Calu3 (cell line): ENCODE data around the gene PCDHGB2. TPM values are rescaled to one million over a fixed set of nuclear protein-coding genes. Genes with fewer than 3 reads are reported as not detected.
"Not testable (repeated sequence)": the region's sequence is repeated elsewhere in the genome, so short reads cannot be mapped to it uniquely, and the experiment has no call there.

Experiments
- BruUV-seq: library from RNA; stranded (reverse); fragments of 400-500 nt; replicated peaks from 2 replicates; lab custom pipeline; 2021; lab: Mats Ljungman, UMichigan
- CTCF ChIA-PET: fragments of 300-600 bp; sonication (Branson Sonifier 250); formaldehyde crosslinking; loops from one replicate; lab custom pipeline; 2022; ENCODE audit warnings: antibody characterized with exemption; lab: Charles Lee
- DNase-seq: peaks from one replicate; pipeline ENCODE4 v3.0.0; 2022
- H3K27ac Mint-ChIP-seq: one replicate; pipeline ENCODE4 v1.8.0; 2022; ENCODE audit warnings: mixed read lengths; ENCODE audit not compliant: unreplicated experiment
- H3K27me3 Mint-ChIP-seq: one replicate; pipeline ENCODE4 v1.8.0; 2022; ENCODE audit warnings: mixed read lengths; ENCODE audit not compliant: unreplicated experiment
- H3K36me3 Mint-ChIP-seq: one replicate; pipeline ENCODE4 v1.8.0; 2022; ENCODE audit warnings: mild to moderate bottlenecking, moderate library complexity, mixed read lengths; ENCODE audit not compliant: insufficient read depth, unreplicated experiment
- H3K4me1 Mint-ChIP-seq: one replicate; pipeline ENCODE4 v1.8.0; 2022; ENCODE audit warnings: mild to moderate bottlenecking, low read depth, mixed read lengths; ENCODE audit not compliant: unreplicated experiment
- H3K4me3 Mint-ChIP-seq: one replicate; pipeline ENCODE4 v1.8.0; 2022; ENCODE audit warnings: mild to moderate bottlenecking, low read depth, moderate library complexity, mixed read lengths; ENCODE audit not compliant: unreplicated experiment
- H3K9me3 Mint-ChIP-seq: one replicate; pipeline ENCODE4 v1.8.0; 2022; ENCODE audit warnings: low read depth, mixed read lengths; ENCODE audit not compliant: unreplicated experiment
- intact Hi-C: fragments of 100-400 bp; cut with micrococcal nuclease; formaldehyde crosslinking; loops from one replicate; pipeline ENCODE4 v1.10.0; 2022; ENCODE audit not compliant: unreplicated experiment
- total RNA-seq: library from RNA; stranded (reverse); gene quantifications from 2 replicates; pipeline ENCODE4 v1.2.3, GENCODE V29; 2022
- TF ChIP-seq, protein P1 (sequence below): fragments of 200-600 bp; IDR thresholded peaks from one replicate; pipeline ENCODE4 v1.8.0; 2022; ENCODE audit warnings: antibody characterized with exemption; ENCODE audit not compliant: unreplicated experiment

Gene PCDHGB2
- total RNA-seq, 1 experiment from 2014 or later, result 0.38 TPM

GRCh38 chr5:141382469-141383294, 22.9 kb downstream of the PCDHGB2 start, which contains the start of gene PCDHGA7:
TSS of gene PCDHGA7 (plus strand) at chr5:141382742. CDS start at chr5:141382900, 158 bp downstream.
- Mint-ChIP-seq H3K9me3 (peaks cover 5% of the 10 kb centered on the region), H3K4me1 (no peaks in the 10 kb centered on the region), H3K27me3 (no peaks in the 10 kb centered on the region), H3K27ac (no peak within 1 kb of the TSS), H3K36me3 (peaks cover 4% of the 10 kb centered on the region), H3K4me3 (peak within 1 kb of the TSS; percentile 55)
- no TSS peak for BruUV-seq
- CTCF ChIA-PET, result no interaction called here
- no peak for DNase-seq
- intact Hi-C loops, result no loop called here
- TF ChIP-seq, protein P1, sequence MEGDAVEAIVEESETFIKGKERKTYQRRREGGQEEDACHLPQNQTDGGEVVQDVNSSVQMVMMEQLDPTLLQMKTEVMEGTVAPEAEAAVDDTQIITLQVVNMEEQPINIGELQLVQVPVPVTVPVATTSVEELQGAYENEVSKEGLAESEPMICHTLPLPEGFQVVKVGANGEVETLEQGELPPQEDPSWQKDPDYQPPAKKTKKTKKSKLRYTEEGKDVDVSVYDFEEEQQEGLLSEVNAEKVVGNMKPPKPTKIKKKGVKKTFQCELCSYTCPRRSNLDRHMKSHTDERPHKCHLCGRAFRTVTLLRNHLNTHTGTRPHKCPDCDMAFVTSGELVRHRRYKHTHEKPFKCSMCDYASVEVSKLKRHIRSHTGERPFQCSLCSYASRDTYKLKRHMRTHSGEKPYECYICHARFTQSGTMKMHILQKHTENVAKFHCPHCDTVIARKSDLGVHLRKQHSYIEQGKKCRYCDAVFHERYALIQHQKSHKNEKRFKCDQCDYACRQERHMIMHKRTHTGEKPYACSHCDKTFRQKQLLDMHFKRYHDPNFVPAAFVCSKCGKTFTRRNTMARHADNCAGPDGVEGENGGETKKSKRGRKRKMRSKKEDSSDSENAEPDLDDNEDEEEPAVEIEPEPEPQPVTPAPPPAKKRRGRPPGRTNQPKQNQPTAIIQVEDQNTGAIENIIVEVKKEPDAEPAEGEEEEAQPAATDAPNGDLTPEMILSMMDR, result no peak

DNA sequence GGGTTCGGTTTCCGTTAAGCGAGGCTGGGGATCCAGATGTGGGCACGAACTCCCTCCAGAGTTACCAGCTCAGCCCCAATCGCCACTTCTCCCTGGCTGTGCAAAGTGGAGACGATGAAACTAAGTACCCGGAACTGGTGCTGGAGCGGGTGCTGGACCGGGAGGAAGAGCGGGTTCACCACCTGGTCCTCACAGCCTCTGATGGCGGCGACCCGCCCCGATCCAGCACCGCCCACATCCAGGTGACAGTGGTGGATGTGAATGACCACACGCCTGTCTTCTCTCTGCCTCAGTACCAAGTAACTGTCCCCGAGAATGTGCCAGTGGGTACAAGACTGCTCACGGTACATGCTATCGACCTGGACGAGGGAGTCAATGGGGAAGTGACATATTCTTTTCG, 23.6 kb downstream of the PCDHGB2 start:
- Mint-ChIP-seq H3K4me3 (no peak overlapping the region), H3K4me1 (no peaks in the 10 kb centered on the region), H3K9me3 (peaks cover 5% of the 10 kb centered on the region), H3K27ac (no peak overlapping the region), H3K27me3 (no peaks in the 10 kb centered on the region), H3K36me3 (peaks cover 4% of the 10 kb centered on the region)
- BruUV-seq, result no TSS peak
- CTCF ChIA-PET, result no interaction called here
- intact Hi-C loops, result no loop called here
- TF ChIP-seq, protein P1, result no peak
- DNase-seq, result no peak

DNA sequence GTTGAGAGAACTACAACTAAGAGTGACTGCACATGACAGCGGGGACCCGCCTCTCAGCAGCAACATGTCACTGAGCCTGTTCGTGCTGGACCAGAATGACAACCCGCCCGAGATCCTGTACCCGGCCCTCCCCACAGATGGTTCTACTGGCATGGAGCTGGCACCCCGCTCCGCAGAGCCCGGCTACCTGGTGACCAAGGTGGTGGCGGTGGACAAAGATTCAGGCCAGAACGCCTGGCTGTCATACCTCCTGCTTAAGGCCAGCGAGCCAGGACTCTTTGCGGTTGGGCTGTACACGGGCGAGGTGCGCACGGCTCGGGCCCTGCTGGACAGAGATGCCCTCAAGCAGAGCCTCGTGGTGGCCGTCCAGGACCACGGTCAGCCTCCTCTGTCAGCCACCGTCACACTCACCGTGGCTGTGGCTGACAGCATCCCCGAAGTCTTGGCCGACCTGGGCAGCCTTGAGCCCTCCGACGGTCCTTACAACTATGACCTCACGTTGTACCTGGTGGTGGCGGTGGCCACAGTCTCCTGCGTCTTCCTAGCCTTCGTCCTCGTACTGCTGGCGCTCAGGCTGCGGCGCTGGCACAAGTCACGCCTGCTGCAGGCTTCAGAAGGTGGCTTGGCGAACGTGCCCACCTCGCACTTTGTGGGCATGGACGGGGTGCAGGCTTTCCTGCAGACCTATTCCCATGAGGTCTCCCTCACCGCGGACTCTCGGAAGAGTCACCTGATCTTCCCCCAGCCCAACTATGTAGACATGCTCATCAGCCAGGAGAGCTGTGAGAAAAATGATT, 24.9 kb downstream of the PCDHGB2 start:
- CTCF ChIA-PET, result no interaction called here
- Mint-ChIP-seq H3K27ac (no peak overlapping the region), H3K27me3 (no peaks in the 10 kb centered on the region), H3K4me1 (no peaks in the 10 kb centered on the region), H3K9me3 (peaks cover 12% of the 10 kb centered on the region), H3K36me3 (peaks cover 4% of the 10 kb centered on the region), H3K4me3 (no peak overlapping the region)
- BruUV-seq, result no TSS peak
- intact Hi-C loops, result no loop called here
- TF ChIP-seq, protein P1, result no peak
- no peak for DNase-seq

GRCh38 chr5:141387557-141388311, 27.9 kb downstream of the PCDHGB2 start, which contains the start of gene PCDHGB4:
TSS of gene PCDHGB4 (plus strand) at chr5:141387698. CDS start at chr5:141387885, 187 bp downstream.
- peaks cover 16% of the 10 kb centered on the region for H3K9me3 Mint-ChIP-seq
- BruUV-seq, H3K4me1 Mint-ChIP-seq, H3K27ac Mint-ChIP-seq, H3K36me3 Mint-ChIP-seq, H3K27me3 Mint-ChIP-seq, intact Hi-C loops: not testable (repeated sequence)
- H3K4me3 Mint-ChIP-seq, result peak within 1 kb of the TSS; percentile 64
- peak; percentile 54 for DNase-seq
- TF ChIP-seq, protein P1, result peak; percentile 14
- CTCF ChIA-PET, result interaction anchor here (0.6 to 1.1 kb wide), 2 partner anchors 177 to 204 kb away, joined by 5 to 6 read pairs; no protein-coding TSS in a partner anchor
